GM19035 (cell line): ENCODE measurements around the gene ZNF410.
A peak's percentile ranks its signal among the peaks of the same experiment; 100 is the strongest.
"Not testable (repeated sequence)": the region's sequence is repeated elsewhere in the genome, so short reads cannot be mapped to it uniquely, and the experiment has no call there.

Source experiments
- ATAC-seq: cut with Tn5 transposase; IDR thresholded peaks from one replicate; pipeline ENCODE4 v1.9.1; 2021; ENCODE audit not compliant: unreplicated experiment

Gene ZNF410, protein sequence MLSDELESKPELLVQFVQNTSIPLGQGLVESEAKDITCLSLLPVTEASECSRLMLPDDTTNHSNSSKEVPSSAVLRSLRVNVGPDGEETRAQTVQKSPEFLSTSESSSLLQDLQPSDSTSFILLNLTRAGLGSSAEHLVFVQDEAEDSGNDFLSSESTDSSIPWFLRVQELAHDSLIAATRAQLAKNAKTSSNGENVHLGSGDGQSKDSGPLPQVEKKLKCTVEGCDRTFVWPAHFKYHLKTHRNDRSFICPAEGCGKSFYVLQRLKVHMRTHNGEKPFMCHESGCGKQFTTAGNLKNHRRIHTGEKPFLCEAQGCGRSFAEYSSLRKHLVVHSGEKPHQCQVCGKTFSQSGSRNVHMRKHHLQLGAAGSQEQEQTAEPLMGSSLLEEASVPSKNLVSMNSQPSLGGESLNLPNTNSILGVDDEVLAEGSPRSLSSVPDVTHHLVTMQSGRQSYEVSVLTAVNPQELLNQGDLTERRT

DNA sequence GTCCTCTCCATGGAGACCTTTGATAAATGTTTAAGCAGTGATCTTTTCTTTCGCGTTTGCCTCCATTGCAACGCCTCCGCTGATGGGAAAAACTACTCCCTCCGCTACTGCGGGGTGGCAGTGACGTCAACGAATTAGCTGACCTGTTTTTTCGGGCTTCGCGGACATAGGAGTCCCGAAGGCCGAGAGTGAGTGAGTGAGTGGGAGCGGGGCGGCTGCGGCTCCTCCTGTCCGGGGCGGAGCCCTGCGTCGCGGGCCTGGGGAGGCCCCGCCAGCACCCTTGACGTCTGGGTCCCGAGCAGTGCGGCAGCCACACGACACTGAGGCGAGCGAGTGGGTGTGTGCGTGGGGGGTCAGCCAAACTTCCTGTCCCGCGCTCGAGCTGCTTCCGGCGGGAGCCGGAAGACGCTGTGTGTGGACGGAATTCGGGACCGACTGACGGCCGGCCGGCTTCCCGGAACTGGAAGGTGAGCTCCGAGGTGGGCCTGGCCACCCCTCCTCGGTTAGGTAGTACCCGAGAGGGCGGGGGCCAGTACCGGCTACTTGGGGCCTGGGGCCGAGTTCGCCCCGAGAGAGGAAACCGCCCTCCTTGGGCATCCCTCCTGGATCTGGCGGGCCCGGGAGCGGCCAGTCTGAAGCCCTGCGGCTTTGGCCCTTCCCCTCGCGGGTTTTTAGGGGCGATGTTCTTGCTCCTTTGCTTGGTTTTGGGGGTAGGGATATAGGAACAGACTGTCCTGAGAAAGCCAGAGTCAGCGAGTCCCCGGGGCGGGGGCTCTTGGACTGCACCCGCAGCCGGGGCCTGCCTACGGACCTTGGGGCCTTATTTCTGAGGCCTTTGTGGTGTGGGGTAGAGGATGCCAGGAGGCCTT lies at the start of gene ZNF410:
Gene ZNF410 (plus strand): TSS at position 411 of the 869 bp plus-strand sequence. CDS start 5,317 bp downstream, outside the sequence.
- peak; percentile 92 for ATAC-seq

DNA sequence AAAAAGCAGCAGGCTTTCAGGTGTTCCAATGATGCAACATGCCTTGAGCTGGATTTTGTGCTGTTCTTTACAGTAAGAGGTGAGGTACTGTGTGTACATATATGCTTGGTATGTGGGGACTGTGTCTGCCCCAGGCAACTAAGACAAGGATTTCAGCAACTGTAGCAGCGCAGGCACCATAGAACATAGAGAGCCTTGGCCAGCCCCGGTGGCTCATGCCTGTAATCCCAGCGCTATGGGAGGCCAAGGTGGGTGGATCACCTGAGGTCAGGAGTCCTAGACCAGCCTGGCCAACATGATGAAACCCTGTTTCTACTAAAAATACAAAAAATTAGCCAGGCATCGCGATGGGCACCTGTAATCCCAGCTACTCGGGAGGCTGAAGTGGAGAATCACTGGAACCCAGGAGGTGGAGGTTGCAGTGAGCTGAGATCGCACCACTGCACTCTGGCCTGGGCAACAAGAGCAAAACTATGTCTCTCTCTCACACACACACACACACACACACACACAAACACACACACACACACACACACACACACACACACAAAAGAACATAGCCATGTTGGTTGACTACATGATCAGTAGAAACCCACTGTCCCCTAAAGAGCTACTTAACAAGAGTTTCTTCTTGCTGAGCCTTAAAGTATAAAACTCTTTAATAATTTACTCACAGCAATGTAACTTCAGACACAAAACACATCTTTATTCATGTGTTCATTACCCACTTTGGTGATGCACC lies 48.2 kb upstream of the ZNF410 start:
- ATAC-seq, result not testable (repeated sequence)

DNA sequence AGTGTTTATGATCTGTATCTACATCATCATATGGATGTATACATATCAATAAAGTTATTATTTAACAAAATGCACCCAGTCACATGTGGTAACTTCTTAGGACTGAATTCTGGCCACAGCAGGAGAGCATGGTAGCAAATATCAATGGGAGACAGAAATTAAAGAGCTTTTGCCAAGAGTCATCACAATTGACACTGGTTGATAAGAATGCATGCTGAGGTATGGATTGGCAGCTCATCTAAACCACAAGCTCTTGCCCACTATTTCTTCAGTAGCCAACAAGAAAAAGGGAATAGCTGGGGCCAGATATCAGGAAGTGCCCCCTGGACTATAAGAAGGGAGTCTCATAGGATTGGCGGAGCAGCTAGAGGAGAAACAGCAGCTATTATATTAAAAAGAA lies 44.5 kb upstream of the ZNF410 start:
- no peak for ATAC-seq

DNA sequence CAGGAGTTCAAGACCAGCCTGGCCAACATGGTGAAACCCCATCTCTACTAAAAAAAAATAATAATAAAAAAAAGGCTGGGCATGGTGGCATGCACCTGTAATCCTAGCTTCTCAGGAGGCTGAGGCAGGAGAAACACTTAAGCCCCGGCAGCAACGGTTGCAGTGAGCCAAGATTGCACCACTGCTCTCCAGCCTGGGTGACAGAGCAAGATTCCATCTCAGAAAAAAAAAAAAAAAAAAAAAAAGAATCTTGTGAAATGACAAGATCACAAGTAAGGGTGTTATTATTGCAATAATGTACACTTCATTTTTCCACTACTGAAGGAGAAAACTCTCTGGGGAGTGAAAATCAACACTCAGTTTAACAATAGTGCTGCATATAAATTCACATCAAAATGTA lies 43.8 kb upstream of the ZNF410 start:
- no peak for ATAC-seq

DNA sequence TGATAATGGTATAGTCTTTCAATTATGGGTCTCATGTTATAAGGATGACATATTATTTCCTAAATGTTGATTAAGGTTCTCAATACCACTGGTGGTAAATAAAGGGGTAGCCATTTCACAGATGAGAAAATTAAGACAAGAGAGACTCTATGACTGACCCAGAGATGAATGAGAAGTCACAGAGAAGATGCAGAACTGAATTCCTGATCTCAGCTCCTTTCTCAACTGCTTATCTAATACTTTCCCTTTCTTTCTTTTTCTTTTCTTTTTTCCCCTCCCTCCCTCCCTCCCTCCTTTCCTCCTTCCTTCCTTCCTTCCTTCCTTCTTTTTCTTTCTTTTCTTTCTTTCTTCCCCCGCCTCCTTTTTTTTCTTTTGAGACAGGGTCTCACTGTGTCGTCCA lies 43.4 kb upstream of the ZNF410 start:
- ATAC-seq, result no peak

DNA sequence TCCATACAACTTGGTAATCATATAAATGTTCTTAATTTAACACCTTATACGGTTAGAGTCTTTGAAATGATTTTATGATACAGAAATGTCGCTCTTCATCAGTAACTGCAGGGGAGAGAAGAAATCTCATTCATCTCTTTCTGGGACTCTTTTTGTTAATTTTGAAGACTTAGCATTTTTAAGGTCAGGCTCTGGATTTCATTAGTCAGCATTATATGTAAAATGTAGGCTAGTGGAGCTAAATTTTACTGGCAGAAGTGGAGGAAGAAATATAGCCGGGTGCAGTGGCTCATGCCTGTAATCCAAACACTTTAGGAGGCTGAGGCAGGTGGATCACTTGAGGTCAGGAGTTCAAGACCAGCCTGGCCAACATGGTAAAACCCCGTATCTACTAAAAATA lies 39.7 kb upstream of the ZNF410 start:
- ATAC-seq, result no peak

DNA sequence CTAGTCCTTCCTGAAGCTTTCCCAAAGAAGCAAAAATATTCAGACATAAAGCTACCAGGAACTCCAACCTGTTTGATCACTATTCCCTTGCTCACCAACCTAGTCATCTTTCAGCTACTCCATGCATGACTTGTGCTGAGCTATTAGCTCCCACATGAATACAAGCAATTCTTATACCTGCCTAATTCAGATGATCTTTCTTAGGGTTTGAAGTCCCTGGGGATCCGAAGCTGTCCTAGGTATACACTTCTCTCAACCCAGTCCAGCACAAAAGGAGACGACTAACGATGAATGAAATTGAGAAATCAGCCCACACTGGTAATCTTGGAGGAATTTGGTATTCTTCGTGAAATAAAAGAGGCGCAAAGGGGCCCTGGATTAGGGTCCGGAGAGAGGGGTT lies 35.7 kb upstream of the ZNF410 start:
- ATAC-seq, result no peak

DNA sequence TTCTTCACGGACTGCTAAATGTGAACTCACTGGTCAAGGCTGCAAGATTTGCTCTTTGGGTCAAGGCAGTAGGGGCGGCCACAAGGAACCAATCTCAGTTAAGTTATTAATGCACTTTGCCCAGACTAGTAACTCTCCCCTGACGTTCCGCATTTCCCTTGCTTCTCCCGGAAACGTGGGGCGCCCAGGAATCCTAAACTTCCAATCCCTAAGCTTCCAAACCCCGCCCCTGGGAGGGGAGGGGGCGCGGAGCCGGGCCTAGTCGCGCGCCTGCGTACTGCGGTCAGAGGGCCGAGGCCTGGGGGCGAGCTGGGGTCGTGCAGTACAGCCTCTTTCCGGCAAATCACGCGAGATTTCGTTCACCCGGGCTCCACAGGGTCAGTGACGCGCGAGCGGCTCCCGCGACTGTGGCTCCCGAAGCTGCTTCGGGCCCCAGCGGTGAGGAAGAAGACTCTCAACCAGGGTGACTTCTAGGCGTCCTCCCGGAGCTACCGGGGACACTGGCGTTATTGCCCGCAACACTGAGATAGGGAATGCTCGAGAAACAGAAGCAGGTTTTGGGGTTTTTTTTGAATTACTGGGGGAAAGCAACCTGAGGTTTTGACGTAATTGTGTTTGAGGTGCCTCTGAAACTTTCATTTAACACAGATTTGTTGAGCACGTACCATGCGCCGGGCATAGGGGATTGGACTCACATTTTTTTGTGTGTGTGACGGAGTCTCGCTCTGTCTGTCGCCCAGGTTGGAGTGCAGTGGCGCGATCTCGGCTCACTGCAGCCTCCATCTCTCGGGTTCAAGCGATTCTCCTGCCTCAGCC lies 34.9 kb upstream of the ZNF410 start, which contains the start of gene PTGR2:
Gene PTGR2 (plus strand): TSS at position 265 of the 816 bp plus-strand sequence. CDS start 7,032 bp downstream, outside the sequence.
- ATAC-seq, result peak; percentile 87

DNA sequence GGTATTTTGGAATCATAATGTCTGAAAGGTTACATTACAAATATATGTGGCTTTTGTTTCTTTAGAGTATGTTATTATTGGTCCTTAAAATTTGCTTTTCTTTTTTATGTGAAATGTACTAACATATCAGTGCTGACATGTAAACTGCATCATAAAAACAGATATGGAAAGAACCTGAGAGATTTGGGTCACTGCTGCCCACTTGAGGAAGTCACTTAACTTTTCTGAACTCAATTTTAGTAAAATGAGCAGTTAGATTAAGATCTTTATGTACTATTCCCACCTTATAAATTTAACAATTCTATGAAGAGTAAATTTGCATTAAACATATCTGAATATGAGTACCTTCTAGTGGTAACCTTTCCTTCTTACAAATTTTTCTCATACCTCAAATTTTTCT lies 27.5 kb upstream of the ZNF410 start:
- no peak for ATAC-seq

DNA sequence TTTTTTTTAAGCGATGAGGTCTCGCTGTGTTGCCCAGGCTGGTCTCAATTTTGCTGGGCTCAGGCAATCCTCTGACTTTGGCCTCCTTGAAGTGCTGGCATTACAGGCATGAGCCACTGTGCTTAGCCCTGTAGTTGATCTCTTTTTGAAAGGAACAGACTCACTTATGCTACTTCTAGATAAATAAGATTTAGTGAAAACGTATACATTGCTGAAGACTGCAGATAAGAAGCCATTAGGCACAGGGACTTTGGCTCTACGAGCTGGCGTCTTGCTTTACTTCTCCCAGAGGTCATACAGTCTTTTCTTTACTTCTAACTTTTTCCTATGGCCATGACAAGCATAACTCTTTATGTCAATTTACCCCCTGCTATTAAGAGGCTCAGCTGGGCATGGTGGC lies 25.6 kb upstream of the ZNF410 start:
- ATAC-seq, result no peak

DNA sequence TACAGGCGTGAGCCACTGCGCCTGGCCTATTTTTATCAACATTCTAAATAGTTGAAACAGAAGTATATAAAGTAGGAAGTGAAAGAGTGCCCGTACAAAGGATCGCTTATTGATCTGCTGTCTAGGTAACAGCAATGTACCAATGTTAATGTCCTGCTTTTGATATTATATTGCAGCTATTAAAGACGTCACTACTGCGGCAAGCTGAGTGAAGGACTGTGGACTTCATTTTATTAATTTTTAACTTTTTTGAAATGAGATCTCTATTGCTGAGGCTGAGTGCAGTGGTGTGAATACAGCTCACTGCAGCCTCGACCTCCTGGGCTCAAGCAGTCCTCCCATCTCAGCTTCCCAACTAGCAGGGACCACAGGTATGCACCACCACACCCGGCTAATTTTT lies 24.2 kb upstream of the ZNF410 start:
- ATAC-seq, result no peak

DNA sequence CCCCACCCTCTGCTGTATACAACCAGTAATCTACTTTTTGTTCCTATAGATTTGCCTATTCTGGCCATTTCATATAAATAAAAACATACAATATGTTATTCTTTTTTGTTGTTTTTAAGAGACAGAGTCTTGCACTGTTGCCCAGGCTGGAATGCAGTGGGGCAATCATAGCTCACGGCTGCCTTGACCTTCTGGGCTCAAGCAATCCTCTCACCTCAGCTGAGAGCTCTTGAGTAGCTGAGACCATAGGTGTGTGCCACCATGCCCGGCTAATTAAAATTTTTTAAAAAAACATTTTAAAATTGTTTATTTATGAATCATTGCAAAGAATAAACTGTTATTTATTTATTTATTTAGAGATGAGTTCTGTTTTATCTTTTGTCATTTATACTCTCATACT lies 23.4 kb upstream of the ZNF410 start:
- no peak for ATAC-seq

DNA sequence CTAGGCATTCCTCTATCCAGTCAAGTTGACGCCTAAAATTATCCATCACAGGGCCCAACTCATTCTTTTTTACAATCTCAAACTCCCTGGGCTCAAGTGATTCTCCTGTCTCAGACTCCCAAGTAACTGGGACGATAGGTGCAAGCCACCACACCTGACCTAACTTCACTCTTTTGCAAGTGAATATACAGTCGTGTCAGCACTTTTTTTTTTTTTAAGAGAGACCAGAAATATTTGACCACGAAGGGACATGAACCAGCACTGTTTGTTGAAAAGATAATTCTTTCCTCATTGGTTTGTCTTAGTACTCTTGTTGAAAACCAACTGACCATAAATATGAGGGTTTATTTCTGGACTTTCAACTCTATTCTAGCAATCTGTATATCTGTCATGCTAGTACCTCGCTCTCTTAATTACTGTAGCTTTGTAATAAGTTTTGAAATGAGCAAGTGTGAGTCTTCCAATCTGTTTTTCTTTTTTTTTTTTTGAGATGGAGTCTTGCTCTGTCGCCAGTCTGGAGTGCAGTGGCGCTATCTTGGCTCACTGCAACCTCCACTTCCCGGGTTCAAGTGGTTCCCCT lies 21.0 kb upstream of the ZNF410 start:
- no peak for ATAC-seq

DNA sequence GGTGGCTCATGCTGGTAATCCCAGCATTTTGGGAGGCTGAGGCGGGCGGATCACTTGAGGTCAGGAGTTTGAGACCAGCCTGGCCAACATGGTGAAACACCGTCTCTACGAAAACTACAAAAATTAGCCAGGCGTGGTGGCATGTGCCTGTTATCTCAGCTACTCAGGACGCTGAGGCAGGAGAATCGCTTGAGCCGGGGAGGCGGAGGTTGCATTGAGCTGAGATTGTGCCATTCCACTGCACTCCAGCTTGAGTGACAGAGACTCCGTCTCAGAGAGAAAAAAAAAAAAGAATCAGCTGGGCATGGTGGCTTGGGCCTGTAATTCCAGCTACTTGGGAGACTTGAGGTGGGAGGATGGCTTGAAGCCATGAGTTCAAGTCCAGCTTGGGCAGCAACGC lies 16.9 kb upstream of the ZNF410 start:
- not testable (repeated sequence) for ATAC-seq

DNA sequence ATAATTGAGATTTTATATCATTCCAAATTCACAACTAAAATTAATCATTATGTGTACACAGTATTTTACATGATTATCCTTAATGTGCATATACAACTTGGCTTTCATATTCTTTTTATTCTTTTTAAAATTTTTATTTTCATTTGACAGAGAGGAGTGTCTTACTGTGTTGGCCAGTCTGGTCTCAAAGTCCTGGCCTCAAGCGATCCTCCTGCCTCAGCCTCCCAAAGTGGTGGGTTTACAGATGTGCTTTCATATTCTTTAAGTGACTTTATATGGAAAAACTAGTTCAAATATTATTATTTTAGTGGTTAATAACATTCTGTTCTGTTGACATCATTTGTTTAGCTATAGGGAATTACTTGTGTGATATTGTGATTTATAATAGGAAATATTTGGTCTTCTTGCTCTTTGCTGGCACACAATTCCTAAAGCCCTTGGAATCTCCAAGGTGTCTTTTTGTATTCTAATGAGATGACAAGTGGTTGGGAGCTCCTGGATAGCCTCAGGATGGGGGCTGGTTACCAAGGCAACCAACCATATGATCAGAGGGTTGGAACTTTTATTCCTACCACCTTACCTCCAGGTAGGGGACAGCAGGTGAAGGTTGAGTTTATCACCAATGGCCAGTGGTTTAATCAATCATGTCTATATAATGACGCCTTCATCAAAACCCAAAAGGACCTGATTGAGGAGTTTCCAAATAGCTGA lies 16.0 kb upstream of the ZNF410 start:
- ATAC-seq, result no peak

DNA sequence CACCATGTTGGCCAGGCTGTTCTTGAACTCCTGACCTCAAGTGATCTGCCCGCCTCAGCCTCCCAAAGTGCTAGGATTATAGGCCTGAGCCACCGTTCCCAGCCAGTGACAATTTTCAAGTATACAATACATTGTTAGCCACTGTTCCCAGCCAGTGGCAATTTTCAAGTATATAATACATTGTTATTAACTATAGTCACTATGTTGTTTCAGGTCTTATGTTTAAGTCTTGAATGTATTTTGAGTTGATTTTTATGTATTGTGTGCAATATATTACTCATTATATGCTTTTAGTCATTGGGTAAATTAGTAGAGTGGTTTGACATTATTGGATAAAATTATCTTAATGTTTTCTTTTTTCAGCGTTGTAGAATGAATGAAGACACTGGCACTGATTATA lies 13.0 kb upstream of the ZNF410 start:
- ATAC-seq, result no peak

DNA sequence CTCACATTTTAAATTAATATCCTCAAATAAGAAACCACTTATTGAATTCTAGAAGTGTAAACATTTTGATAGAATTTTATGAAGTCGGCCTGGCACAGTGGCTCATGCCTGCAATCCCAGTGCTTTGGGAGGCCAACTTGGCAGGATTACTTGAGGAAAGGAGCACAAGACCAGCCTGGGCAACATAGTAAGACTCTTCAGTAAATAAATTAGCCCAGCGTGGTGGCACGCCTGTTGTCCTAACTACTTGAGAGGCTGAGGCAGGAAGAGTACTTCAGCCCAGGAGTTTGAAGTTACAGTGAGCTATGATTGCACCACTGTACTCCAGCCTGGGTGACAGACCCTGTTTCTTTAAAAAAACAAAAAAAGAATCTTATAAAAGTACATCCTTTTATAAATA lies 8.9 kb upstream of the ZNF410 start:
- ATAC-seq, result no peak

DNA sequence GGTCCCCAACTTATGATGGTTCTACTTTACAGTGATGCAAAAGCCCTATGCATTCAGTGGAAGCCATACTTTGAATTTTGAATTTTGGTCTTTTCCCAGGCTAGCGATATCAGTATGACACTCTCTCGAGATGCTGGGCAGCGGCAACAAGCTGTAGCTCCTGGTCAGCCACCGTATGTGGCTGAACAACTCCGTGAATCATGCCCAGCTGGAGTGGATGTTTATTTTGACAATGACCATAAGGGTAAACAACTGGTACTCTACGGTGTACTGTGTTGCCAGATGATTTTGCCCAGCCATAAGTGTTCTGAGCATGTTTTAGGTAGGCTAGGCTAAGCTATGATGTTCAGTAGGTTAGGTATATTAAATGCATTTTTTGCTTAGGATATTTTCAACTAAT lies 8.2 kb upstream of the ZNF410 start:
- ATAC-seq, result no peak

DNA sequence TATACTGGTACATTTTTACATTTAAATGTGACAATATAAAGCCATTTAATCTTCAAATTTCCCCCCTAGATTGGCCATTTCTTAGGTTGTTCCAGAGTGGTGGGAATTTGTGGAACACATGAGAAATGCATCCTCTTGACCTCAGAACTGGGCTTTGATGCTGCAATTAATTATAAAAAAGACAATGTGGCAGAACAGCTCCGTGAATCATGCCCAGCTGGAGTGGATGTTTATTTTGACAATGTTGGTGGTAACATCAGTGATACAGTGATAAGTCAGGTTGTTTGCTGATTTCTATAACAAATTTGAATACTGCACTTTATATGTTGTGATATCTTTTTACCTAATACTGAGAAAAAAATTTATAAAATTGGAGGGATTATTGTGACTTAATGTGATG lies 7.6 kb upstream of the ZNF410 start:
- no peak for ATAC-seq
